HG03196 (cell line): ENCODE data around the gene STAT3.

Source experiments
- ATAC-seq: cut with Tn5 transposase; IDR thresholded peaks from one replicate; pipeline ENCODE4 v1.9.1; 2021; ENCODE audit not compliant: unreplicated experiment

Gene STAT3

DNA sequence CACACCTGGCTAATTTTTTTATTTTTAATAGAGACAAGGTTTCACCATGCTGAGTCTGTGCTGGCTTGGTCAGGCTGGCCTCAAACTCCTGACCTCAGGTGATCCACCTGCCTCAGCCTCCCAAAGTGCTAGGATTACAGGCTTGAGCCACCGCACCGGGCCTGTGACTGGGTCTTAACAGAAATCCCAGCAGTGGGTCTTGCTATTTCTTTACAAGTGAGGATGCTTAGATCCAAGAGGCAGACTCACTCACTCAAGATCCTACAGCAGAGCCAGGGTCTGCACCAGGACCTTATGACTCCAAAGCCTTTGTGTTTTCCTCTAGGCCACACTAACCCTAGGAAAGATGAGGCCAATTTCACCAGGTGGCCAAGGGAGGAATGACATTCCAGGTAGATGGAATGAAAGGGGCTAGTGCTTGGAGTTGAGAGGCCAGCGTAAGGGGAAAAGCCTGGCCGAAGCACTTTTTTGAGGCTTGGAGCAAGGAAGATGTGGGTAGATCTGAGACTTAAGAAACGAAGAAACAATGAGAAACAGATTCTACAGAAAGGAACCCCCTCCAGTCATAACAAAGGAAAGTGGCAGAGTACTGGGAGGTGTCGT, 105.7 kb downstream of the STAT3 start:
- no peak for ATAC-seq

- no peak for ATAC-seq
These were observed 106.6 kb downstream of the STAT3 start for GRCh38 chr17:42281571-42282096.

DNA sequence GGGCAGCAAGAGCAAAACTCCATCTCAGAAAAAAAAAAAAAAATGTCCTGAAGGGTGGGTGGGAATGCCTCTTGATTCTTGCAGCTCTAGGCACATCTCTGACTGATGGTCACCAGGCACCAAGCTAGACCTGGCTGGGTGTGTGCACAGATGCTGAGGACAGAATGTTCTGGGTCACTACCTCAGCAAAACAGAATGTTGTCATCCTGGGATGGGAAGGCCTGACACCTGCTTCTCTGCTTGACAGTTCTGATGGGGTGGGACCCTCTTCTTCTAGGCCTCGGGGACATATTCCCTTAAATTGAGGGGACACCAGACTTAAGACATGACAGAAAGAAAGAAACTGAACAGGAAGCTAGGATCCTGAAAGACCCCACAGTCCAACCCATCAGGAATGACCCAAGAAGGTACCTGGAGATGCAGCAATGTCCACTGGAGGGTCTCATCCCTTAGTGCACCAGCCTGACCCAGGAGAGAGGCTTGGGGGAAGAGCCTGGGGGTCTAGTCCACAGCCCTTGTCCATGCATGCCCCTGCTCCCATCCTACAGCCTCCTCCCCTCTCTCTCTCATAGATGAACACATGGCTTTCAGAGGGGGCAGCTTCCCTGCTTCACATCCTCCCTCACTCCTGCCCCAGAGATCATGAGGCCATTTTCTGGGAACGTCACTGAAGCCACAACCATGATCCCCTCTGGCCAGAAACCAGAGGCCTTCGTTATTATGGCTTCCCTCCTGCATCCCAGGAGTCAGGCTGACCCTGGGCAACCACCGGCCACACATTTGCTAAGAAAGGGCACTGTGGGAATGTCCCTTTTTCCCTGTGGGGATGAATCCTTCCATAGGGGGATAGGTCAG, 108.2 kb downstream of the STAT3 start:
- ATAC-seq, result no peak

DNA sequence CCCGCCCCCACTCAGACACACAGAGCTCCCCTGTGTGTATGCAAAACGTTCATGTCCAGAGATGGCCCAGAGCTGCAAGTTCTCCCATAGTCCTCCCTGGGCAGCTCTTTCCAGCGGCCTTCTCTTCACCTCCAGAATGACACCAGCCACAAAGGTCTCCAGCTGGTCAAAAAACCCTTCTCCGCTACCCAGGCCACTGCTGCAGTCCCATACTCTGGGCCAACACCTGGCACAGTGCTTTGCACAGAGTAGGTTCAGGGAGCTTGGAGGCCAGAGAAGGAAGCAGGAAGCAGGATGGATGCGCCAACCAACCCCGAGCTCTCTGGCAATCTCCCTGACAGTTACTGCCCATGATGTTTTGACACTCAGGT, 110.9 kb downstream of the STAT3 start:
- no peak for ATAC-seq

DNA sequence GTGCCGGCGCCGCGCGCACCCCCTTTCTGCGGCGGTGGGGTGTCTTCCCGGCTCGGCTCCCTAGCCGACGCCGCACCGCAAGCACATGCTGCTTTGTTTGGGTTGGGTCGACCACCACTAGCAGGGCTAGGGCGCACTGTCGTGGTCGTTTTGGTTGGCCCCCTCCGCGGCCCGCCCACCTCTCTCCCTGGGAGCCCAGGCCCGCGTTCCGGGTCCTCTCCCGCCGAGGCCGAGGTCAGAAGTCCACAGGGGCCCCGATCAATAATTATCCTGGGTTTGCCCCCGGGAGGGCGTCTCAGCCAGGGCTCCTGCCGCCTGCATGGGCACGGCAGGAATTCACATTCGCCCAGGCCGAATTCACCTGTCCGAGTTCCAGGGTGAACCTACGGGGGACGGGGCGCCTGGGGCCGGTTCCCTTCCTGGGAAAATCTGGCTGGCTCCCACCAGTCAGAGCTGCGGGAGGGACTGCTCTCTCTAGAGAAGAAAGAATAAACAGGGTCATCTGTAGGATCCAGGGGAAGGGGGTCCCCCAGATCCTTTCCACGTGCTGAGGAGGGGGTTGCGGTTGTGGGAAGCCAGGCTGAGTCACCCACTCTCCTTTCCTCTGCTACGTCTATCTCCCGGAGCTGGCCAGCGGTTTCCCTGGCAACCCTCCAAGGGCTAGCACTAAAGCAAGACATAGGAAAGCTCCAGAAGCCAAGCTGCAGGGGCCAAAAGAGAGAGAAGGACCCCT, 111.5 kb downstream of the STAT3 start:
- ATAC-seq, result peak; percentile 34

DNA sequence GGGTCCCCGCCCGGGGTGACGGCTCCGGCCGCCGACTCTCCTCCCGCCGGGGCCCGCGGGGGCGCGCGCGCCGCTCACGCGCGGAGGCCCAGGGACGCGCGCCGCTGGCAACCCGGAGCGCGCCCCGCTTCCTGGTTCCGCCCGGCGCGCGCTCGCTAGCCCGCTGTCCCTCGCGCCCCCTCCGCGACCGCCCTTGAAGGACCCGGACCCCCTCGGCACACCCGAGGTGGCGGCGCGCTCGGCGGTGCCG, 112.0 kb downstream of the STAT3 start, which contains the start of gene STAT5B:
STAT5B (minus strand) TSS at position 33 of the 250 bp plus-strand sequence. CDS start 44,264 bp downstream, outside the sequence.
- ATAC-seq, result peak; percentile 61

DNA sequence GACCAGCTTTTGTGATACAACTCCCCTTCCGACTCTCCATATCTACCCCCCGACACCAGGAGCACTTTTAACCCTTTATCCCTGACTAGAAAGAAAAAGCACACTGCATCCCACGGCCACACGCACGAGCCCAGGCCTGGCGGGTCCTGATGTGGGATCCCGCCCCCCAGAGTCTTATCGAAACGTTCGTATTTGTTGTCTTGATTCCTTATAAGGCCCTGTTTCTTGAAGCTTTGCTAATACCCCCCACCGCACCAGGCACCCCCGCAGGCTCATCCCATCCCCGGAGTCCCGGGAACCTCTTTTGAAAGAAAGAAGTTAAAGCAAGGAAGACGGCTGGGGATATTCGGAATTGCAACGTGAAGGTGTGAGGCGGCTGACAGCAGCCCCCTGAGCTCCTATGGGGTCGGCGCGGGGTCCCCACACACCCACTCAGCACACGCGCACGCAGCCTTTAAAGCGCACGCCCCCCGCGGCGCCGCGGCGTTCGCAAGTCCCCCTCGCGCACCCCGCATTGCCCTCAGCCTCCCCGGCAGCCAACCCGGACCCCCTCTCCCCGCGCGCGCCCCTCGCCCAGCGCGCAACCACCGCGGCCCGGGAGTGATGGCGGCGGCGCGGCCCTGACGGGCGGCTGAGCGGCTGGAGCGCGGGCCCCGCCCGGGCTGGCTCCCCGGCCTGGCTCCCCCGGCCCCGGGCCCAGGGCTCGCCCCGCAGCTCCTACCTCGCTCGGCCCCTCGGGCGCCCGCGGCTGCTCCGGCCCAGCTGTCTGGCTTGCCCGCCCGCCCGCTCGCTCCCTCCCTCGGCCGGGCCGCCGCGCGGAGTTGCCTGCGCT, 112.5 kb downstream of the STAT3 start:
- peak; percentile 37 for ATAC-seq

DNA sequence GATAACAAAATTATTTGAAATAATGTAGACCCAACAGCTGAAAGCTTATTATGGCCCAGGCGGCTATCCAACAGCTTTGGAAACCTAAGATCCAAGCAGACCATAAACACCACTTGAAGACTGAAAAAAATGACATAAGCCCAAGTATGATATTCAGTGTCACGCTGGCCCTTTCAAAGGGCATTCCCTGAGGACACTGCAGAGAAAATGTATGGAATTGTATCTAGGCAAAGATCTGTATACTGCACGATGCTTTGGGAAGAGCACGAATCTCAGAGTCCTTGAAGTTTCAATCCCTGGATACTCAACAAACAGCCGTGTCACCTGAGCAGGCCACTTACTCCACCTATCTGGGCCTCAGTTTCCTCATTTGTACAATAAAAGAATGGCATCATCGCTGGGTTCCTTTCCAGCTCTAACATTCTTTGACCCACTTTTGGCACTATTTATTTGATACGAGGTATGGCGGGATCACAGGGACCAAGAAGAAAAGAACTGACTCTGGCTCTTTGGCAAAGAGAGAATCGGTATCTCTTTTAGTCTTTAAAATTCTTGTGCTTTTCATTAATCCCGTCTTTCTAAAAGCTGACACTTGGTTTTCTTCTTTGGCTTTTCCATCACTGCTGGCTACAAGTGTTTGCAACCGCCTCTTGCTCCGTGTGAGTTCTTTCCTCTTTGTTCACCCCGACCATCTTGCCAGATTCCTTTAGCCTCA, 113.3 kb downstream of the STAT3 start:
- ATAC-seq, result no peak

GRCh38 chr17:42274253-42274542, 114.0 kb downstream of the STAT3 start:
- ATAC-seq, result no peak

- ATAC-seq, result no peak
These were observed 114.6 kb downstream of the STAT3 start for GRCh38 chr17:42273474-42274252.

GRCh38 chr17:42272162-42272907, 115.9 kb downstream of the STAT3 start:
- no peak for ATAC-seq

- no peak for ATAC-seq
These were observed 116.5 kb downstream of the STAT3 start for GRCh38 chr17:42271779-42272035.

DNA sequence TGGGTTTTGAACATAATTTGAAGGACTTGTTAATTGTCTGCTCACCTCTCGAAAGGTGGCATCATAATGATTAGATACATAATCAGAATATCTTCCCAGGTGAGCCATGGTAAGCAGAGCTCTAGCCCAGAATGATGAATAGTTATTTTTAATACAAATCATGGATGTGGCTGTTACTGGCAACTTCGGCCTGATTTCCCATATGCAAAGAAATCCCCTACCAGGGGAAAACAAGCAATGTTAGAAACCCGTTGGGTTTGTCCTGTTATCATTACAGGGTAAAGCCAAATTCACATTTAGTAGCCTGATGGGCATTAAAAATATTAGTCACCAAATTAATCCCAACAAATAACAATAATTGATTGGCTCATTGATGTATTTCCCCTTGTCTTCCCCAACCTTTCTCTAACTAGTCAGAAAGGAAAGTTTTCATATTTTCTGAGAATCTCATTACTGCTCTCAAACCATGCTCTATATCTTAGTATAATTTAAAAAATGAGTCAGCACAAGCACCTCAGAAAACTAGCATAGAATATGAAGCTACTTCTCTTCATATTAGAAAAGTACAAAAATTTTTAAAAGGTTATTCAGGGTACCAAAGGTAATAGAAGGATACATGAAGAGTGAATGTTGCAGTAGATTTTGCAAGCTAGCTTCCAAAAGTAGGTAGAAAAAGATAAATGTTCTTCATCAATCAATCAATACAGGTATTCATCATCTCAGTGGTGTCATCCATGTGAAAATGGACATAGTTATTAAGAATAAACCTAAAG, 117.0 kb downstream of the STAT3 start:
- ATAC-seq, result no peak

- no peak for ATAC-seq
These were observed 117.6 kb downstream of the STAT3 start for GRCh38 chr17:42270596-42270995.

DNA sequence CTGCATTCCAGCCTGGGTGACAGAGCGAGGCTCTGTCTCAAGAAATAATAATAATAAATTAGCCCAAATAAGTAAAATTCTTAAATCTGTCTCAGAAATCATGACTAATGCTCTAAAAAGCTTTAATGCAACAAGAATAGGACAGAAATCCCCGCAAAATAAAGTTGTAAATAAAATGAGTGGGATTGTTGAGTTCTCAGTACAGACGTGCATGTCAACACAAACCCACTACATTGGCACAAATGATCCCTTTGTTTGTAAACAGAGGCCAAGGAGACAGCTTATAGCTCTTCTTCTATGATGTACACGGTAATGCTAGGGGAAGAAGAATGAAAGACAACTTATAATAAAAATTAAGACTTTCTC, 118.1 kb downstream of the STAT3 start:
- ATAC-seq, result no peak

GRCh38 chr17:42268236-42268635, 120.0 kb downstream of the STAT3 start:
- ATAC-seq, result no peak

DNA sequence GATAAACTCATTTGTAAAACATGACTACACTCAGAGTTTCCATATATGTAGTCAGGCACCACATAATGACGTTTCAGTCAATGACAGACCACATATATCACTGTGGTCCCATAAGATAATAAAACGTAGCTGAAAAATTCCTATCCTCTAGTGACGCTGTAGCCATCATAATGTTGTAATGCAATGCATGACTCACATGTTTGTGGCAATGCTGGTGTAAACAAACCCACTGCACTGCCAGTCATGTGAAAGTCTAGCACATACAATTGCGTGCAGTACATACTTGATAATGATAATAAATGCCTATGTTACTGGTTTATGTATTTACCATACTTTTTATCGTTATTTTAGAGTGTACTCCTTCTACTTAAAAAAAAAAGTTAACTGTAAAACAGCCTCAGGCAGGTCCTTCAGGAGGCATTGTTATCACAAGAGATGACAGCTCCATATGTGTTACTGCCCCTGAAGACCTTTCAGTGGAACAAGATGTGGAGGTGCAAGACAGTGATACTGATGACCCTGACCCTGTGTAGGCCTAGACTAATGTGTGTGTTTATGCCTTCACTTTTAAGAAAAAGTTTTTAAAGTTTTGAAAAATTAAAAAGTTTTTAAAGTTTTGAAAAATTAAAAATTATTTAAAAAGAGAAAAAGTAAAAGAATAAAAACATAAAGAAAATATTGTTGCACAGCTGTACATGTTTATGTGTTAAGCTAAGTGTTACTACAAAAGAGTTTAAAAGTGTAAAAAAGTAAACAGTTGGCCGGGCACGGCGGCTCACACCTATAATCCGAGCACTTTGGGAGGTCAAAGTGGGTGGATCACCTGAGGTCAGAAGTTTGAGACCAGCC, 121.1 kb downstream of the STAT3 start:
- ATAC-seq, result no peak

DNA sequence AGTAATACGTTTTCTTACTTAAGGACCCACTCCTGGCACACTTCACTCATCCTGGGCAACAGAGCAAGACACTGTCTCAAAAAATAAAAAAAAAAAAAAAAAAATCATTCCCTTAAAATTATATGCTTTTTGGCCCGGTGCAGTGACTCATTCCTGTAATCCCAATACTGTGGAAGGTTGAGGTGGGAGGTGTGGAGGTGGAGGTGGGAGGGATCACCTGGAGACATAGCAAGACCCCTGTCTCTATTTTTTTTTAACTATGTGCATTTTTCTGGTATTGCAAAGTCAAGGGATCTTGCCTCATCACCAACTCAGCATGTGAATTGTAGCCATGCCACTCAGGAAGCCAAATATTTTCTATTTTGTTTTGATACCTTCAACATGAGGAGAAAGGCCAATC, 121.8 kb downstream of the STAT3 start:
- ATAC-seq, result no peak
